Measurements from ENCODE around the gene LARP4.
"Not testable (repeated sequence)": the region's sequence is repeated elsewhere in the genome, so short reads cannot be mapped to it uniquely, and the experiment has no call there.

The LARP4 gene

DNA sequence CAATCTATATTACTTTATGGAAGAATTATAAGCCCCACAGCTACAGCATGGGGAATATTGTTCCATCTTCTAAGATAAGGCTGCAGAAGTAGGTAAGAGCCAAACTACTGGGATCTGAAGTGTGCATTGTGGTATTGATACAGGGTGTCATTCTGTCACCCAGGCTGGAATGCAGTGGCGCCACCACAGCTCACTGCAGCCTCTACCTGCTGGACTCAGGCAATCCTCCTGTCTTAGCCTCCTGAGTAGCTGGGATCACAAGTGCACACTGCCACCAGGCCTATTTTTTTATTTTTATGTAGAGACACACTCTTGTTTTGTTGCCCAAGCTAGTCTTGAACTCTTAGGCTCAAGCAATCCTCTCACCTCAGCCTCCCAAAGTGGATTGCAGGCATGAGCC is 82.8 kb downstream of the LARP4 start:
- no peak for DNase-seq

DNA sequence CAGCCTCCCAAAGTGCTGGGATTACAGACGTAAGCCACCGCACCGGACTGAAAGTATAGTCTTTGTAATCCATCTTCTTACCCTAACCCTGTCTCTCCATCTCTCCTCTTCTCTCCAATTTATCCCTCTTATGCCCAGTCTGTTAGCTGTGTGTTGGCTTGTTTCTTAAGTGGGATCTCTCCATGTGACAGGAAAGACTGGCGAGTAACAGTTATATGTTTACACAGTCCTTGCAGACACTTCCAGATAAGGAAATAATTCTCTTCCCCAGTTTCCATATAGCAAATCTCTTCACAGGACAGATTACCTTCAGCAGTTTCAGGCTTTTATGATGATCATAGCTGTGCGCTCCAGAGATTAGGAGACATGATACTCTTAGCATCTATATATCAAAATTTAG is 88.1 kb downstream of the LARP4 start:
- DNase-seq, result no peak

DNA sequence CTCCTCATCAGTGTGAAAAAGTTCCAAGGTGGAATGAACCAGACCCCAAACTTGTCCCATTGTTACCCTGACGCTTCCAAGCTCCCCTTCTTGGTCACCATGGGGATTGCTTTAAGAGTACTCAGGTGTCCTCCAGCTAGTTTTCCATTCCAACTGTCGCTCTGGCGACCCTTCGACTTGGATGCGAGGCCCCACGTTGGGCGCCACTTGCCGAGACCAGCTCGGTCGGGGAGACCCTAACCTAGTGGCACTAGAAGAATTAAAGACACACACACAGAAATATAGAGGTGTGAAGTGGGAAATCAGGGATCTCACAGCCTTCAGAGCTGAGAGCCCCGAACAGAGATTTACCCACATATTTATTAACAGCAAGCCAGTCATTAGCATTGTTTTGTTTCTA is 97.4 kb downstream of the LARP4 start:
- DNase-seq, result not testable (repeated sequence)

DNA sequence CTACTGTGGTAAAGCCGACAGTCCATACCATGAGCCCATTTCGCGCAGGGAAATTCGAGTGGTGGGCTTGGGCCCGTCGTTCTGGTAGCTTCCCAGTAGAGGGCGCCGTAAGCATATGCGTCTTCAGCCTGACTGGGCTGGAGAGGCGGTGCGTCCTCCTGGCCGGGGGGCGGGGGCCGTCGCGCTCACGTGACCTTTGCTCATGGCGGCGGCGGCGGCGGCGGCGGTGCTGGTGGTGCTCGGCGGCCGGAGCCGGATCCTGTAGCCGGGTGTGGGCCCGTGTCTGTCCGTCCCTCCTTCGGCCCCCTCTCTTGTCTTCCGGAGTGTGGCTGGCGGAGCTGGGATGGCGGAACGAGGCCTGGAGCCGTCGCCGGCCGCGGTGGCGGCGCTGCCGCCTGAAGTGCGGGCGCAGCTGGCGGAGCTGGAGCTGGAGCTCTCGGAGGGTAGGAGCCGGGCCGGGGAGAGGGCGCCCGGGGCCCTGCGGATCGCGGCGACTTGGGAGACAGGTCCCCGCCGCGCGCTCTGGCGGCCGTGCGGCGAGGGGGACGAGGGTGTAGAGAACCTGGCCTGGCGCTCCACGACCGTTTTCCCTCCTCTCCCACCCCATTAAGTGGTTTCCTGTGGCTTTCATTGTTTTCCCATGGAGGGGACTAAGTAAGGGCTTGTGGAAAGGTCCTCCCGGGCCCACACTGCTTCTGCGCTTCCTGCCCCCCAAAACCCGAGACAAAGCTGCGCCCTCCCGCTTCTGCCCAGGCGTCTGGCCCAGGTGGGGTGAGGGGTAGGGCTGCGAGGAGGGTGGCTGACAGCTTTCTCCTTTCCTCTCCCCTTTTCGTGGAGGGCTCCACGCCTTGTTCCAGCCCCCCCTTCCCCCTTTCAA is 104.4 kb downstream of the LARP4 start, which contains the start of gene DIP2B:
Gene DIP2B (plus strand): TSS at position 188 of the 877 bp plus-strand sequence. CDS start 156 bp downstream, at position 344.
- peak; percentile 92 for DNase-seq

DNA sequence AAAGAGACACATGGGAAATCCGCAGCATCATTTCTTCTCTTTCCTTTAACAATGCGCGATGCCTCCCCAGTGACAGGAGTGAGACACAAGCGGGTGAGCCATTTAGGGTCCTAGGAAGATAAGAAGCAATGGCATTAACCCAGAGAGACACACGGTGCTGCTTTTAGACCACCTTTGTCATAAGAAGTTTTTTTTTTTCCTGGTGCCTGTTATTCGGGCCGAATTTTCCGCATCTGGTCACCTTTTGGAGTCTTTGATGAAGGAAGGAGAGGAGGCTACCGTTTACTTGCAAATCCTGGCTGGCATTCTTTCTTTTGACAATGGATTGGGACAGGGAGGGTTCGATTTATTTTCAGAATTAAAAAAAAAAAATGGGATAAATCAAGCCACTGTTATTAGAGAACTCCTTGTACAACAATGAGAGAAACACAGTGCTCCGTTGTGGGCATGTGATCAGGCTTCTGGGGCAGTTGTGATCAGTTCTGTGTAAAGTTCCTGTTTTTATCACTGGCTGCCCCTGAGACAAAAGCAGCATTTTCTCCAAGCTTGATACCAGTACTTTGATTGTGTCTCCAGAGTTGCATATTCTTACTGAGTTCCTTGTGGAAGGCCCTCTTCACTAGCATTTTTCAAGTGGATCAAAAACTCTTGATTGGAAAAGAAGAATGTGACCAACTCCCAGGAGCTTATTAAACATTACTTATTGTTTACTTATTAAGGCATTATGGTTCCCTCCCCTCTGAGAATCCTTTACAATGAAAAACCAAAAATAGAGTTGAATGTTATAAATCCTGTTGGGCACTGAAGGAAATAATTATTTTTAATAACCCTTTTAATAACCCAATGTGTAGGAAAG is 105.2 kb downstream of the LARP4 start:
- peak; percentile 26 for DNase-seq

DNA sequence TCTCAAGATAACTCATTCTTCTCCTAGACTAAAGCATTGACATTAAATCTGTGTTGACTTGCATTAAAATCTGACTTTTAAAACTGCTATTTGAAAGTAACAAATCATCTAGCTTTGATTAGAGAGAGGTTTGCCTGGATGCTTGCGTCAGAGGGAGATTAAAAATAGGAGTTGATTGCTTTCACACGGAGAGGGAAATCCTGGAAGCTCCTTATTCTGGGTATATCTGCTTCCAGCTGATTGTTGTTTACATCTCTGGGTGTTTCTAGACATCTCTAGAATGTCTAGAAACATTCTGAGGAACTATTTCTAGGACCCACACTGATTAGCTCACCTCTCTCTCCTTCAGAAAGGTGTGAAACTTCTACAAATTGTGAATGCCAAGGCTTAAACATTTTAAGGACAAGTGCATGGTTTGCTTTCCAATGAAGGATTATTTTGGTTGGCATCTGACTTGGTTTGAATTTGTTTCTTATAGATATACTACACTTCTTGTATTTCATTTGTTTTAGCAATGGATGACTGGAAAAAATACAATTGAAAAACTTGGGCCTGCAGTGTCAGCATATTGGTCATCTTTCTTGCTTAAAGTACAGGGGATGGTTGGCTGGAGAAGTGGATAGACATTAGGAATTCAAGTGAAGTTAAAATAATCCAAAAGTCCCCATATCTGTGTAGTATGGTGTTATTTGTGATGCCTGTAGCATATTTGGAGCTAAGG is 106.2 kb downstream of the LARP4 start:
- no peak for DNase-seq

DNA sequence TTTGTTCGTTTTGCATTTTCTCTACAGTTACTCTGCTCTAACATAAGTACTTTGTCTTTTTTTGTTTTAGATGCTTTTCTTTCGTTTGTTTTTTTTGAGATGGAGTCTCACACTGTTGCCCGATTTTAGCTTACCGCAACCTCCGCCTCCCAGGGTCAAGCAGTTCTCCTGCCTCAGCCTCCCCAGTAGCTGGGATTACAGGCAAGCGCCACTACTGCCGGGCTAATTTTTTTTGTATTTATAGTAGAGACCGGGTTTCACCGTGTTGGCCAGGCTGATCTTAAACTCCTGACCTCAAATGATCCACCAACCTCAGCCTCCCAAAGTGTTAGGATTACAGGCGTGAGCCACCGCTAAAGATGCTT is 106.8 kb downstream of the LARP4 start:
- DNase-seq, result no peak

DNA sequence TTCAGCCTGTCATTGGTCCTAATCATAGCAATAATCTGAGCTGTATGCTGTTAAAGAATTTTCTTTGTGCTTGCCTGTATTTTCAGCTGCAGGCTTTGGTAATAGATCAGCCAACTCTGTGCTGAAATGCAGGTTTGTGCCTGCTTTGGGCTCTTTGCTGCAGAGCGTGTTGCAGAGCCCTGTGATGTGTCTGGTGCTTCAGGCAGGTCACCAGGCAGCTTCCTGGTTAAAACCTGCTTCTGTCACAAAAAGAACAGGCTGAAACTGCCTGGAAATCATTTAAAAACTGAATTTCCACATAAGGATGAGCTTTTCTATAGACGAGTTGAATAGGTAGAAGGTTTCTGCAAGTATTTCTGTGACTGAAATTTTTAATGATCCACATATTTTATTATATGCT is 107.2 kb downstream of the LARP4 start:
- DNase-seq, result no peak

DNA sequence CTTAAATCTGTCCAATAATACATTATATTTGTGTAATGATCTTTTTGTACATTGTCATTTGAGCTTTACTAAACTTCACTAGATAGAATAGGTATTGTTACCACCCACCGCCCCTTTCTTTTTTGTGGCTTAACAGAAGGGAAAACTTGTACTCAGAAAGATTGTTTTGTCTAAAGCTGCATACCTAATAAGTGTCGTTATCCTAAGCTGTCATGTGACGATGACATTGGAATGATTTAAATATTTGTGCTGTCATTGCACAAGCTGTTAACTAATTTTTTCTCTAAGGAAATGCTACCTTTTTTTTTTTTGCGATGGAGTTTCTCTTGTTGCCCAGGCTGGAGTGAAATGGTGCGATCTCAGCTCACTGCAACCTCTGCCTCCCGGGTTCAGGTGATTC is 107.7 kb downstream of the LARP4 start:
- DNase-seq, result no peak

DNA sequence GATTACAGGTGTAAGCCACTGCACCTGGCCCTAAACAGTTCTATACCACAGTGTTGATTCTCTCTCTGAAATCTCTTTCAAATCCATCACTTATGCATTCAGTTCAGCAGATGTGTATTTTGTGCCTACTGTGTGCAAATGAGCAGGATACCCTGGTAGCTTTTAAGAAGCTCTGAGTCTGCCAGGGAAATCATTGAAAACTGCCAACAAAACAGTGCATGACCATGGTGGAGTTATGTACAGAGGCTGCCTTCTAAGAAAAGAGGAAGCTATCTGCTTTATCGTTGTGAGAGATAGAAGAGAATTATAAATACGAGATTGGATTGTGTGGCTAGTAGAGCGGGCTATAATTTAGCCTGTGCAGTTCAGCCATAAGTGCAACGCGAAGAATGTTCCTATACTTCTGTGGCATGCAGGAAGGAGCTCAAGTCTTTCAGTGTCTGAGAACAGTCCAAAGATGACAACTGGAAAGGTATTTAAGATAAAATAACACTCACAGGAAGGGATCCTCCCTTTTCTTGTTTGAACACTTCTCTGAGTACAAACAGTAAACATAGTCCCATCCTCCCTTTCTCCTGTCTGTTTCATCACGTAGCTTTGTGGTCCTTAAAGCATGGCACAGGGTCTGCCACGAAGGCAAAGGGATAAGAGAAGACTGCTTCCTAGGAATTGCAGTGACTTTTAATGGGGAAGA is 108.4 kb downstream of the LARP4 start:
- DNase-seq, result no peak

DNA sequence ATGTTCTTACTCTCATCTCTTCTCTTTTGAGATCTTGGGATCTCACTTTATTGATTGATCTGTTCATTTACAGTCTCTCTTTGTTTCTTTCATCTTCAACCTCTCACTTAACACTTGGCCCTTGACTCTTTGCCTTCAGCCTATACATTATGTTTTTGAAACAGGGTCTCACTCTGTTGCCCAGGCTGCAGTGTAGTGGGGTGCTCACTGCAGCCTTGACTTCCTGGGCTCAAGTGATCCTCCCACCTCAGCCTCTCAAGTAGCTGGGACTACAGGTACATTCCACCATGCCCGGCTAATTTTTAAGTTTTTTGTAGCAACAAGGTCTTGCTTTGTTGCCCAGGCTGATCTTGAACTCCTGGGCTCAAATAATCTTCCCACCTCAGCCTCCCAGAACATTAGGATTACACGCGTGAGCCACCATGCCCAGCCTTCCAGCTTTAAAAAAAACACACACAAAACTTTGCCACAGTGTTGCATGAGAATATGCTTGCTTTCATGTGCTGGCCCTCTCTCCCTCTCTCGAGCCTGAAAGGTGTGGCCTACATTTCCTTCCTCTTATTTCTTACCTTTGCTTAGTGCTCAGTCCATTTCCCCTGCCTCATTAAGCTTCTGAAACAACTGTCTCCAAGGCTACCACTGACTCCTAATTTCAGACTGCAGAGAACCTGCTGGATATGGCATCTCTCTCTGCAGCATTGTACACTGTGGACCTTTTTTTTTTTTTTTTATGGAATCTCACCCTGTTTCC is 114.0 kb downstream of the LARP4 start:
- DNase-seq, result no peak

DNA sequence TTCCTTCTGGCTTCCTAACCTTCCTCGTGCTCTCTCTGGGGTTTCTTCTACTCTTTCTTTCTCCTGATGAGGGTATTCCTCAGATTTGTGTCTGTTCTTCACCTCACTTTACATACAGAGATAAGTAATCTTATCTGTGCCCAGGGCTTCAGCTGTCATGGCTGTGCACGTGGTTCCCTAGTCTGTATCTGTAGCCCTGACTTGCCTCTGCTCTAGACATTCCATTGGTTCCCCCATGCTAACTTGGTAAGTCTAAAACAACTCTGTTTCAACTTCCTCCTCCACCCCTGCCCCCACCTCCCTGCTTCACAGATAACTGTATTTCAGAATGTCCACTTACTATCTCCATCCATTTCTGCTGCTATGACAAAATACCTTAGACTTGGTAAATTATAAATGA is 114.9 kb downstream of the LARP4 start:
- DNase-seq, result no peak

DNA sequence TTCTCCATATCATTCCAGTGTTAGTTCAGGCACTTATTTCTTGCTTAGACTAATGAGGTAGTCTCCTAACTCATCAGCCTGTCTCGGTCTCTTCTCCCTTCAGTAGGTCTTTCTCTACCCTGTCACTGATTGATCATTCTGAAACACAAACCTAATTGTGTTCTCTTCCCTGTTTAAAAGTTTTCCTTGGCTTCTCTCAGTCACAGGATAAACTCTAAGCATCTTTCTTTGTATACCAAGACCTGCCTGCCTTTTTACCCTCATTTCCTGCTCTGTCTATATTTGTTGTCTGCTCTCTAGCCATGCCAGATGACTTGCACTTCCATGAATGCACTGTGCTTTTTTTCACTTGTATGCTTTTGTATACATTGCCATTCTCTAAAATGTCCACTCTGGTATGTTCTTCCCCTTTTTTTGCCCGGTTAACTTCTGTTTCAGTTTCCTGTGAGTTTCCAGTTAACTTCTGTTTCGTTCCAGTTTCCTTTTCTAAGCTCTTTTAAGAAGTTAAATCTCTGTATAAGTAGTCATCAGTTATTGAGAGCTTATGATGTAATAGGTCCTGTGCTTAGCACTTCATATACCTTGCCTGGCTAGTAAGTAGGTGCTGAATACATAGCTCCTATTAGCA is 116.8 kb downstream of the LARP4 start:
- DNase-seq, result no peak

DNA sequence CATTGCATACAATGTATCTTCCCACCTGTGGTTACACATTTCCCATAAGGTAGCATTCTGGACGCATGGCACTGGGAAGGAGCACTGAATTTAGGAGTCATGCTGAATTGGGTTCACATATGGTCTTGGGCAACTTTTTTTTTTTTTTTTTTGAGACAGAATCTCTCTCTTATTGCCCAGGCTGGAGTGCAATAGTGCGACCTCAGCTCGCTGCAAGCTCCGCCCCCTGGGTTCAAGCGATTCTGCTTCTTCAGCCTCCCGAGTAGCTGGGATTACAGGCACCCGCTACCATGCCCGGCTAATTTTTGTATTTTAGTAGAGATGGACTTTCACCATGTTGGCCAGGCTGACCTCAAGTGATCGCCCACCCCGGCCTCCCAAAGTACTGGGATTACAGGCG is 117.4 kb downstream of the LARP4 start:
- DNase-seq, result no peak

DNA sequence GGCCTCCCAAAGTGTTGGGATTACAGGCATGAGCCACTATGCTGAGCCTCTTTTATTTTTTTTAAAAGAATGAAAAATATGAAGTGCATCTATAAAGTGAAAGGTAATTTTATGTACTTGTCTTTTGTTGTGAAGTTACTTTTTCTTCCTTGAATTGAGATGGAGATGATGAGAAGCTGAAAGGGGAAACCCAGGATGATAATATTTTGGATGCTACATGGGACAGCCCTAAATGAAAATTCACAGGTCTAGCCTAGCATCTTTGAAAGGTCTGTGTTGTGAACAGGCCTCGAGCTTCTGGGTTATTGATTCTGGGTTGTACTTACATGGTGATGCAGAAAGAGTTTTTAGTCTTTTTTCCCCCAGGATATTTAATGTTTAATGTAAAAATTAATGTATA is 118.7 kb downstream of the LARP4 start:
- DNase-seq, result no peak

DNA sequence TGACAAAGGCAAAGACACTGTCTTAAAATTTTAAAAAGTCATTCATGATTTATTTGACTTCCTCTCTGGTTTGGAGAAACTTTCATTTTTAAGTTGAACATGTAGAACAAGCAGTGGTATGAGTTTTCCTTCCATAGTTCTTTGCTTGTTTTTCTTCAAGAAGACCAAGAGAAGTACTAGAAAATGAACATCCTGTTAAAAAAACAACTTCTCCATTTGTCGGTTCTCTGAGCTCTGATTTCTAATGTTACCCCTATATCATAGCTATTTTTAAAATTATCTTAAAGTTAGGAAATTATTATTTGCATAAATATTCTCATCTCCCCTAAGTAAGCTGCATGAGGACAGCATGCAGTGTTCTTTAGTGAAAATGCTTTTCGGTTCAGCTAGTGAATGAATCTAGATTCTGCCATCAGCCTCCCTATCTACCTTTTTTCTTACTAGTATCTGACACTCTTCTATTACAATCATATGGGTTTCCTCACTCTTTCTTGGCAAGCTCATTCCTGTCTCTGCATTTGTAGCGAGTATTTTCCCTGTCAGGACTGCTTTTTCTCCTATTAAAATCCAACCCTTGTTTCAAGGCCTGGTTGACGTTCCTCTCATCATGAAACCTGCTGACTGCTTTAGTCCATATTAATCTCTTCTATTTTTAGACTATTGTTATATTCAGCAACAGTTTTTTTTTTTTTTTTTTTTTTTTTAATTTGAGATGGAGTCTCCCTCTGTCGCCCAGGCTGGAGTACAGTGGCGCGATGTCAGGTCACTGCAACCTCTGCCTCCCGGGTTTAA is 119.9 kb downstream of the LARP4 start:
- DNase-seq, result no peak

DNA sequence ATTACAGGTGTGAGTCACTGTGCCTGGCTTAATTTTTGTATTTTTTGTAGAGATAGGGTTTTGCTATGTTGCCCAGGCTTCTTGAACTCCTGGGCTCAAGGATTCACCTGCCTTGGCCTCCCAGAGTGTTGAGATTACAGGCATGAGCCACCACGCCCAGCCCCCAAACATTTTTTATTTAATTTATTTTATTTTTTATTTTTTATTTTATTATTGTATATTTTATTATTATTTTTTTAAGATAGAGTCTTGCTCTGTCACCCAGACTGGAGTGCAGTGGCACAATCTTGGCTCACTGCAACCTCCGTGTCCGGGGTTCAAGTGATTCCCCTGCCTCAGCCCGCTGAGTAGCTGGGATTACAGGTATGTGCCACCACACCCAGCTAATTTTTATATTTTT is 121.1 kb downstream of the LARP4 start:
- DNase-seq, result not testable (repeated sequence)

DNA sequence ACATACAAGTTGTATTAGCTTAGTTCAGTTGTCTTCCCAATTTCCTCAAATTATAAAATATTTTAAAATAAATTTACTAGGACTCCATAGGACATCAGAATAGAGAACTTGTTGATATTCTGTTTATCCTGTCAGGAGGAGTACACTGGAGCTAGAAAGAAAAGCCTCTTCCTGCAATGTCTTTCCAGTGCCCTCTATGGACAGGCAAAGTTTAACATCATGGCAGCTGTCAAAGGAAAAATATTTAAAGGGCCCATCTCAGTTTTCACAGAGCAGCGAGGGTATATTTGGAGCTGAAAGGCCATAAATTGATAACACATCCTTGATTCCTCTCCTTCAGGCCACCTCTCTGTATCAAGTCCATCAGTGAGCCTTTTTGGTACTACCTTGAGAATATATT is 123.1 kb downstream of the LARP4 start:
- no peak for DNase-seq

DNA sequence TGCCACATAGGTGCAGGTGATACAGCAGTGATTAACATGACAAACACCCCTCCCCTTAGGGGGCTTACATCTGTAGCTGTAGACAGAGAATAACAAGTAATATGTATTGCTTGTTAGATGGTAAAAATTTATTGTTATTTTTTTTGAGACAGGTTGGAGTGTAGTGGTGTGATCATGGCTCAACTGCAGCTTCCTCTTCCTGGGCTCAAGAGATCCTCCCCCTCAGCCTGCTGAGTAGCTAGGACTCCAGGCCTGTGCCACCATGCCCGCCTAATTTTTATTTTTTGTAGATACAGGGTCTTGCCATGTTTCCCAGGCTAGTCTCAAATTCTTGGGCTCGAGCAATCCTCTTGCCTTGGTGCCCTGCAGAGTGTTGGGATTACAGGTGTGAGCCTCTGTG is 123.9 kb downstream of the LARP4 start:
- no peak for DNase-seq

DNA sequence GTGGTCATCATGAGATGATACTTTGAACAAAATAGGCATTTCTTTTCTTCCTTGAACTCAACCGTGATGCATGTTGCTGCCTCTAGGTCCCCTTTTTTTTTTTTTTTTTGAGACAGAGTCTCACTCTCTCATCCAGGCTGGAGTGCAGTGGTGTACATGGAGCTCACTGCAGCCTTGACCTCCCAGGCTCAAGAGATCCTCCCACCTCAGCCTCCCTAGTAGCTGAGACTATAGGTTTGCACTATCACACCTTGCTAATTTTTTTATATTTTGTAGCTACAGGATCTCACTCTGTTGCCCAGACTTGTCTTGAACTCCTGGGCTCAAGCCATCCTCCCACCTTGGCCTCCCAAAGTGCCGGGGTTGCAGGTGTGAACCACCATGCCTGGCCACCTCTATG is 124.7 kb downstream of the LARP4 start:
- DNase-seq, result no peak
